SK-N-SH treated with all-trans-retinoic acid at 6 μM for 48 hours (cell line): ENCODE measurements around the gene CCDC3.

Source experiments
- ATAC-seq: fragments of 200-7000 bp; cut with Tn5 transposase; 3 replicates; pipeline ENCODE4 v1.9.1; 2020; ENCODE audit warnings: mild to moderate bottlenecking, moderate library complexity
- ARNTL ChIP-seq: fragments of 450-650 bp; formaldehyde crosslinking; IDR thresholded peaks from 2 replicates; pipeline ENCODE4 v1.5.0; 2020; ENCODE audit warnings: low read depth, mild to moderate bottlenecking, moderate library complexity, borderline replicate concordance
- BACH2 ChIP-seq: fragments of 250-450 bp; sonication (Bioruptor Pico); IDR thresholded peaks from 2 replicates; pipeline ENCODE4 v1.9.0; 2021; ENCODE audit warnings: mild to moderate bottlenecking, borderline replicate concordance
- CSDC2 ChIP-seq: fragments of 250-450 bp; sonication (Bioruptor Pico); IDR thresholded peaks from 2 replicates; pipeline ENCODE4 v1.5.0; 2020; ENCODE audit warnings: mild to moderate bottlenecking, moderate library complexity
- ESRRG ChIP-seq: fragments of 250-450 bp; sonication (Bioruptor Pico); IDR thresholded peaks from 2 replicates; pipeline ENCODE4 v1.6.1; 2021; ENCODE audit warnings: mild to moderate bottlenecking
- GLIS3 ChIP-seq: fragments of 250-450 bp; sonication (Bioruptor Pico); IDR thresholded peaks from 2 replicates; pipeline ENCODE4 v1.5.0; 2020; ENCODE audit warnings: mild to moderate bottlenecking, moderate library complexity
- ISL1 ChIP-seq: fragments of 250-450 bp; sonication (Bioruptor Pico); IDR thresholded peaks from 2 replicates; pipeline ENCODE4 v2.1.2; 2022; ENCODE audit warnings: mild to moderate bottlenecking, moderate library complexity
- OSR1 ChIP-seq: fragments of 250-450 bp; sonication (Bioruptor Pico); IDR thresholded peaks from 2 replicates; pipeline ENCODE4 v1.8.0; 2022; ENCODE audit warnings: moderate library complexity, mild to moderate bottlenecking, inconsistent platforms
- PPARA ChIP-seq: fragments of 250-450 bp; sonication (Bioruptor Pico); IDR thresholded peaks from 2 replicates; pipeline ENCODE4 v1.5.0; 2020; ENCODE audit warnings: mild to moderate bottlenecking, borderline replicate concordance
- RARB ChIP-seq: fragments of 250-450 bp; sonication (Bioruptor Pico); IDR thresholded peaks from 2 replicates; pipeline ENCODE4 v1.8.0; 2021; ENCODE audit warnings: mild to moderate bottlenecking, moderate library complexity
- SNAI2 ChIP-seq: fragments of 250-450 bp; sonication (Bioruptor Pico); IDR thresholded peaks from 2 replicates; pipeline ENCODE4 v1.5.0; 2020; ENCODE audit warnings: mild to moderate bottlenecking, moderate library complexity
- TCF4 ChIP-seq: fragments of 250-450 bp; sonication (Bioruptor Pico); IDR thresholded peaks from 2 replicates; pipeline ENCODE4 v1.8.0; 2021; ENCODE audit warnings: mild to moderate bottlenecking, moderate library complexity, borderline replicate concordance
- TOX ChIP-seq: fragments of 250-450 bp; sonication (Bioruptor Pico); IDR thresholded peaks from 2 replicates; pipeline ENCODE4 v1.8.0; 2021; ENCODE audit warnings: mild to moderate bottlenecking, moderate library complexity, borderline replicate concordance
- TSHZ2 ChIP-seq: fragments of 250-450 bp; sonication (Bioruptor Pico); IDR thresholded peaks from 2 replicates; pipeline ENCODE4 v1.5.0; 2020; ENCODE audit warnings: mild to moderate bottlenecking, moderate library complexity
- ZC3H10 ChIP-seq: fragments of 250-450 bp; sonication (Bioruptor Pico); IDR thresholded peaks from 2 replicates; pipeline ENCODE4 v1.5.1; 2021; ENCODE audit warnings: mild to moderate bottlenecking, moderate library complexity
- ZFP3 ChIP-seq: fragments of 250-450 bp; sonication (Bioruptor Pico); IDR thresholded peaks from 2 replicates; pipeline ENCODE4 v1.5.0; 2020; ENCODE audit warnings: mild to moderate bottlenecking, moderate library complexity
- ZFP30 ChIP-seq: fragments of 450-650 bp; formaldehyde crosslinking; IDR thresholded peaks from 2 replicates; pipeline ENCODE4 v1.5.0; 2022; ENCODE audit warnings: mild to moderate bottlenecking, moderate library complexity
- ZNF565 ChIP-seq: fragments of 450-650 bp; formaldehyde crosslinking; conservative IDR thresholded peaks from 2 replicates; pipeline ENCODE4 v1.5.0; 2020; ENCODE audit warnings: low read depth, mild to moderate bottlenecking, moderate library complexity
- ZNF8 ChIP-seq: fragments of 450-650 bp; formaldehyde crosslinking; IDR thresholded peaks from 2 replicates; pipeline ENCODE4 v1.5.0; 2020; ENCODE audit warnings: mild to moderate bottlenecking, moderate library complexity
- TF ChIP-seq, protein P1 (sequence below): fragments of 250-450 bp; sonication (Bioruptor Pico); IDR thresholded peaks from 2 replicates; pipeline ENCODE4 v1.5.1; 2021; ENCODE audit warnings: mild to moderate bottlenecking, moderate library complexity
- TF ChIP-seq, protein P2 (sequence below): fragments of 250-450 bp; sonication (Bioruptor Pico); IDR thresholded peaks from 2 replicates; pipeline ENCODE4 v1.8.0; 2021; ENCODE audit warnings: low read depth, mild to moderate bottlenecking, moderate library complexity, borderline replicate concordance
- TF ChIP-seq, protein P3 (sequence below): fragments of 250-450 bp; sonication (Bioruptor Pico); IDR thresholded peaks from 2 replicates; pipeline ENCODE4 v1.8.0; 2020; ENCODE audit warnings: mild to moderate bottlenecking, moderate library complexity, borderline replicate concordance

CCDC3 gene

GRCh38 chr10:12908773-12909172 lies 92.7 kb downstream of the CCDC3 start:
- ATAC-seq = no peak
- TF ChIP-seq TSHZ2 (CRISPR knock-in tag) = no peak
- no peak for TF ChIP-seq ZFP30 (CRISPR knock-in tag)
- TF ChIP-seq OSR1 = no peak
- TF ChIP-seq RARB (CRISPR knock-in tag) = no peak
- TF ChIP-seq BACH2 = no peak
- no peak for TF ChIP-seq SNAI2 (CRISPR knock-in tag)
- no peak for TF ChIP-seq ESRRG
- no peak for TF ChIP-seq ZFP3 (CRISPR knock-in tag)
- no peak for TF ChIP-seq ISL1 (CRISPR knock-in tag)
- no peak for TF ChIP-seq GLIS3 (CRISPR knock-in tag)
- TF ChIP-seq, protein P1, sequence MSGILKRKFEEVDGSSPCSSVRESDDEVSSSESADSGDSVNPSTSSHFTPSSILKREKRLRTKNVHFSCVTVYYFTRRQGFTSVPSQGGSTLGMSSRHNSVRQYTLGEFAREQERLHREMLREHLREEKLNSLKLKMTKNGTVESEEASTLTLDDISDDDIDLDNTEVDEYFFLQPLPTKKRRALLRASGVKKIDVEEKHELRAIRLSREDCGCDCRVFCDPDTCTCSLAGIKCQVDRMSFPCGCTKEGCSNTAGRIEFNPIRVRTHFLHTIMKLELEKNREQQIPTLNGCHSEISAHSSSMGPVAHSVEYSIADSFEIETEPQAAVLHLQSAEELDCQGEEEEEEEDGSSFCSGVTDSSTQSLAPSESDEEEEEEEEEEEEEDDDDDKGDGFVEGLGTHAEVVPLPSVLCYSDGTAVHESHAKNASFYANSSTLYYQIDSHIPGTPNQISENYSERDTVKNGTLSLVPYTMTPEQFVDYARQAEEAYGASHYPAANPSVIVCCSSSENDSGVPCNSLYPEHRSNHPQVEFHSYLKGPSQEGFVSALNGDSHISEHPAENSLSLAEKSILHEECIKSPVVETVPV (CRISPR knock-in tag) = no peak
- no peak for TF ChIP-seq ARNTL (CRISPR knock-in tag)
- TF ChIP-seq TCF4 (CRISPR knock-in tag) = no peak
- TF ChIP-seq, protein P2, sequence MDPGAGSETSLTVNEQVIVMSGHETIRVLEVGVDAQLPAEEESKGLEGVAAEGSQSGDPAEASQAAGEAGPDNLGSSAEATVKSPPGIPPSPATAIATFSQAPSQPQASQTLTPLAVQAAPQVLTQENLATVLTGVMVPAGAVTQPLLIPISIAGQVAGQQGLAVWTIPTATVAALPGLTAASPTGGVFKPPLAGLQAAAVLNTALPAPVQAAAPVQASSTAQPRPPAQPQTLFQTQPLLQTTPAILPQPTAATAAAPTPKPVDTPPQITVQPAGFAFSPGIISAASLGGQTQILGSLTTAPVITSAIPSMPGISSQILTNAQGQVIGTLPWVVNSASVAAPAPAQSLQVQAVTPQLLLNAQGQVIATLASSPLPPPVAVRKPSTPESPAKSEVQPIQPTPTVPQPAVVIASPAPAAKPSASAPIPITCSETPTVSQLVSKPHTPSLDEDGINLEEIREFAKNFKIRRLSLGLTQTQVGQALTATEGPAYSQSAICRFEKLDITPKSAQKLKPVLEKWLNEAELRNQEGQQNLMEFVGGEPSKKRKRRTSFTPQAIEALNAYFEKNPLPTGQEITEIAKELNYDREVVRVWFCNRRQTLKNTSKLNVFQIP (CRISPR knock-in tag) = no peak
- no peak for TF ChIP-seq CSDC2
- no peak for TF ChIP-seq ZC3H10

DNA sequence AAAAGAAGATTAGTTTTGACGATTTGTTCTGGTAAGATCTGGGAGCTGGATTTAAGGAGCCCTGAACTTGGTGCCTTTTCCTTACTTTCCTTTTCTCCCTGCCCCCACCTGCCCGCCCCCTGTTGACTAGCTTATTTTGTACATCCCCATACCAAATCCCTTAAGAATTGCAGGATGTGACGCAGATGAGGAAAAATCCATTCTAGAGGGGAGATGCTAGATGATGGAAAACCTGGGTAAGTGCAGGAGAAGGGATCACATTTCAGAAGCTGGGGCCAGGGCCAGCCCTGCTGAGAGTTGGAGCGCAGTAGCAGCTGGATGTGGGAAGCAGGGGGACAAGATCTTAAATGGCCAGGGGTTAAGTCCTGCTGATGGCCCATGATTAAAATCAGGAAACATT lies 93.9 kb downstream of the CCDC3 start:
- ATAC-seq = no peak; the same call in 2 of the 3 replicates
- no peak for TF ChIP-seq ZFP30 (CRISPR knock-in tag)
- no peak for TF ChIP-seq ZNF8
- TF ChIP-seq, protein P3, sequence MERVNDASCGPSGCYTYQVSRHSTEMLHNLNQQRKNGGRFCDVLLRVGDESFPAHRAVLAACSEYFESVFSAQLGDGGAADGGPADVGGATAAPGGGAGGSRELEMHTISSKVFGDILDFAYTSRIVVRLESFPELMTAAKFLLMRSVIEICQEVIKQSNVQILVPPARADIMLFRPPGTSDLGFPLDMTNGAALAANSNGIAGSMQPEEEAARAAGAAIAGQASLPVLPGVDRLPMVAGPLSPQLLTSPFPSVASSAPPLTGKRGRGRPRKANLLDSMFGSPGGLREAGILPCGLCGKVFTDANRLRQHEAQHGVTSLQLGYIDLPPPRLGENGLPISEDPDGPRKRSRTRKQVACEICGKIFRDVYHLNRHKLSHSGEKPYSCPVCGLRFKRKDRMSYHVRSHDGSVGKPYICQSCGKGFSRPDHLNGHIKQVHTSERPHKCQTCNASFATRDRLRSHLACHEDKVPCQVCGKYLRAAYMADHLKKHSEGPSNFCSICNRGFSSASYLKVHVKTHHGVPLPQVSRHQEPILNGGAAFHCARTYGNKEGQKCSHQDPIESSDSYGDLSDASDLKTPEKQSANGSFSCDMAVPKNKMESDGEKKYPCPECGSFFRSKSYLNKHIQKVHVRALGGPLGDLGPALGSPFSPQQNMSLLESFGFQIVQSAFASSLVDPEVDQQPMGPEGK (CRISPR knock-in tag) = no peak
- TF ChIP-seq CSDC2 = no peak

DNA sequence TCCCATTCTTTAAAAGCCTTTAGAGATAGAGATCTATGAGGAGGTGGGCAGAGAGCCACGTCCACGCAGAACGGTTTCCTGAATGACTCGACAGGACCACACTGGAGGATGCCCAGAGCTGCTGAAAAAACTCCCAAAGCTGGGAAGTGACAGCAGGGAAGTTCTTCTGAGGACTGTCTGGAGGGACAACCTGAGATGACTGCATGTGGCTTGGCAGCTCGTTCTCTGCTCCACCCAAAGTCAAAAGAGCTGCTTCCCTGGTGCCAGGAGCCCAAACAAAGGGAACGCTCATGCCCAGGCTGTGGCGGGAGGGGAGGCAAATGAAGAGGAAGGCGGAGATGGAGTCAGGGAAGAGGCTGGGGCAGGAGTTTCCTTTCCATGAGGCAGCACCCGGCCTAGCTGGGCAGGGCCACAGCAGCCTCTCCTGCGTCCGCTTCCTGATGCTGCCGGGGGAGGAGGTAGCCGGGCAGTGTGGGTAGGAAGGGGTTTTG lies 95.4 kb downstream of the CCDC3 start:
- no peak for ATAC-seq
- TF ChIP-seq CSDC2 = no peak
- no peak for TF ChIP-seq ZFP3 (CRISPR knock-in tag)
- TF ChIP-seq ESRRG = no peak
- TF ChIP-seq GLIS3 (CRISPR knock-in tag) = no peak
- TF ChIP-seq ZC3H10 = no peak
- TF ChIP-seq TSHZ2 (CRISPR knock-in tag) = no peak
- no peak for TF ChIP-seq ISL1 (CRISPR knock-in tag)
- TF ChIP-seq BACH2 = no peak
- no peak for TF ChIP-seq TOX (CRISPR knock-in tag)
- TF ChIP-seq PPARA = no peak
- no peak for TF ChIP-seq ZNF565 (CRISPR knock-in tag)
- TF ChIP-seq, protein P1 (CRISPR knock-in tag) = no peak
- TF ChIP-seq, protein P2 (CRISPR knock-in tag) = no peak
- TF ChIP-seq RARB (CRISPR knock-in tag) = no peak
- no peak for TF ChIP-seq ZNF8
- TF ChIP-seq TCF4 (CRISPR knock-in tag) = no peak
